LNCaP clone FGC (cell line): ENCODE results near the gene AFM.

Source experiments
- DNase-seq: peaks from one replicate; pipeline ENCODE4 v3.0.0-alpha.2; 2011; ENCODE audit warnings: low read depth
- H3K4me3 ChIP-seq: 2 replicates; pipeline ENCODE4 v1.5.1; 2011; ENCODE audit warnings: mild to moderate bottlenecking, low read depth, low read length, control low read depth
- TF ChIP-seq, protein P1 (sequence below): IDR thresholded peaks from 2 replicates; pipeline ENCODE4 v1.5.1; 2012; ENCODE audit warnings: mild to moderate bottlenecking; ENCODE audit not compliant: control insufficient read depth, insufficient read depth; ENCODE audit errors: extremely low read depth

AFM gene

DNA sequence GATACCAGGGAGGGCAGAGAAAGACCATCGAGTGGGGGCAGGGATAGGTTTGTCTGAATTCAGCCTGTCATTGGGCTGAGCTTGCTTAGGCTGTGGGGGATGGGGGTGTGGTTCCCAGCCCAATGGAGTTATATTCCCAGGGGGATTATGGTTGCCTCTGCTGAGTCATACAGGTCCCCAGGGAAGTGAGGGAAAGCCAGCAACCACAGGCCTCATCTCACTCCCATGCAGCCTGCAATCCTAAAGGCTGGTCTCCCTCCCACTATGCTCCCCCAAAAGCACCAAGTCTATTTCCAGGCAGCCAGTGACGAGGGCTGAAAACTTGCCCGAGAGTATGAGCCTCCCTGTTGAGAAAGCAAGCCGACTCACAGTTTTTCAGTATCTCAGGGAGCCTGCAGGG, 39.3 kb downstream of the AFM start:
- TF ChIP-seq, protein P1, sequence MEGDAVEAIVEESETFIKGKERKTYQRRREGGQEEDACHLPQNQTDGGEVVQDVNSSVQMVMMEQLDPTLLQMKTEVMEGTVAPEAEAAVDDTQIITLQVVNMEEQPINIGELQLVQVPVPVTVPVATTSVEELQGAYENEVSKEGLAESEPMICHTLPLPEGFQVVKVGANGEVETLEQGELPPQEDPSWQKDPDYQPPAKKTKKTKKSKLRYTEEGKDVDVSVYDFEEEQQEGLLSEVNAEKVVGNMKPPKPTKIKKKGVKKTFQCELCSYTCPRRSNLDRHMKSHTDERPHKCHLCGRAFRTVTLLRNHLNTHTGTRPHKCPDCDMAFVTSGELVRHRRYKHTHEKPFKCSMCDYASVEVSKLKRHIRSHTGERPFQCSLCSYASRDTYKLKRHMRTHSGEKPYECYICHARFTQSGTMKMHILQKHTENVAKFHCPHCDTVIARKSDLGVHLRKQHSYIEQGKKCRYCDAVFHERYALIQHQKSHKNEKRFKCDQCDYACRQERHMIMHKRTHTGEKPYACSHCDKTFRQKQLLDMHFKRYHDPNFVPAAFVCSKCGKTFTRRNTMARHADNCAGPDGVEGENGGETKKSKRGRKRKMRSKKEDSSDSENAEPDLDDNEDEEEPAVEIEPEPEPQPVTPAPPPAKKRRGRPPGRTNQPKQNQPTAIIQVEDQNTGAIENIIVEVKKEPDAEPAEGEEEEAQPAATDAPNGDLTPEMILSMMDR, result no peak
- no peak overlapping the region for H3K4me3 ChIP-seq
- DNase-seq, result no peak

DNA sequence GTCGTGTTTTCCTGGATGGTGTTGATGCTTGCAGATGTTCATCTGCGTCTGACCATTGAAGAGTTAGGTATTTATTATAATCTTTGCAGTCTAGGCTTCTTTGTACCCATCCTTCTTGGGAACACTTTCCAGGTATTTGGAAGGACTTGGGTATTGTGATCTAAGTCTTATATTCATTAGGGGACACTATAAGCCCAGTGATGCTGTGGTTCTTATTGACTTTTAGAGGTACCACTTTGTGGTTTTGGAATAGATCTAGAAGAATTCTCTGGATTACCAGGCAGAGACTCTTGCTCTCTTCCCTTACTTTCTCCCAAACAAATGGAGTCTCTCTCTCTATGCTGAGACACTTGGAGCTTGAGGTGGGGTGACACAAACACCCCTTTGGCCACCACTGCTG, 41.6 kb downstream of the AFM start:
- H3K4me3 ChIP-seq, result no peak overlapping the region
- TF ChIP-seq, protein P1, result no peak
- DNase-seq, result no peak

DNA sequence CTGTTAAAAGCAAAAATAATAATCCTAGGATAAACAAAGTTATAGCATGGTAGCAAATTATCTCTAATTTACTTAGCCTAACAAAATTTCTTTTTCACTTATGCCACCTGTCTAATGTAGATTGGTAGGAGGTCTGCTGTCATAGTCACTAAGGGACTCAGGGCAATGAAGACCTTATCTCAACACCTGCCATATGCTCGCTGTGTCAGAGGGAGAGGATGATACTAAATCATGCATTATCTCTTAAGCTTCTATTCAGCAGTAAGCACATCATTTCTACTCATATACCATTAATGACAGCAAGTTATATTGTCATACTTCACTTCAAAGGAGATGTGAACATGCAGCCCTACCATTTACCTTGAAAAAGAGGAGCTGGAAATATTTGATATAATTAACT, 44.1 kb downstream of the AFM start:
- TF ChIP-seq, protein P1, result no peak
- no peak for DNase-seq
- no peak overlapping the region for H3K4me3 ChIP-seq

DNA sequence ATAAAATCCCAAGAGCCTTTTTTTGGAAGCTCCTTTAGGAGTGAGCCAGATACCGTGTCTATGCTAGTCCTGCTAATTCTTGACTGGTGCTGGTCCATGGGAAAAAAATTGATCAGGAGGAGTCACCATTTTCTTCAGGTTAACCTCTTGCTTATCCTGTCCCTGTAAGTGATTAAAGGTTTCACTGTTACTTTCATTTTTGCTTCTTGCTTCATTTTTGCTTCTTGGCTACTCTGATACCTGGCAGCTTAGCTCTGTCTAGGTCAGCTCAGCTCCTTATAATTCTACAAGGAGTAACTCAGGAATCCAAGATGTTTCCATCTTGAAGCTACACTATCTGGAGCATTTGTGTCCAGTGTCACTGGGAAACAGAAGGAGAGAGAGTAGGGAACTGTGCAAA, 45.7 kb downstream of the AFM start:
- DNase-seq, result no peak
- H3K4me3 ChIP-seq, result no peak overlapping the region
- TF ChIP-seq, protein P1, result no peak

DNA sequence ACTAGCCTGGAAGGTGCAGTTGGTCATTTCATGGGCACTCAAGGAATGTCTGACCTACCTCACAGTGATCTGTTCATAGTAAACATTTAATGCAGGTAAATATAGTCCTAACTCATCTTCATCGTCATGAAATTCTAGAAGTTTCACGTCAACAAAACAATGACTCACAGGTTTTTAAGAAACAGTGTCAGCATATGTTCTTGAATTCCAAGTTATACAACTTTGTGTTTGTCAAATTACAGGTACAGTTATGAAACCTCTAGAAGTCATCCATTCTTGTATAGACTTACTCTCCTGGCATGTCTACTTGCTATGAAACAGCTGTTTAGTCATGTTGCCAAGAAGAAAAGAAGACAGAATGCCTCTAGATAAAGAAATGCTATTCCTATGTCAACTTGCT, 46.6 kb downstream of the AFM start:
- TF ChIP-seq, protein P1, result no peak
- no peak overlapping the region for H3K4me3 ChIP-seq
- DNase-seq, result no peak

DNA sequence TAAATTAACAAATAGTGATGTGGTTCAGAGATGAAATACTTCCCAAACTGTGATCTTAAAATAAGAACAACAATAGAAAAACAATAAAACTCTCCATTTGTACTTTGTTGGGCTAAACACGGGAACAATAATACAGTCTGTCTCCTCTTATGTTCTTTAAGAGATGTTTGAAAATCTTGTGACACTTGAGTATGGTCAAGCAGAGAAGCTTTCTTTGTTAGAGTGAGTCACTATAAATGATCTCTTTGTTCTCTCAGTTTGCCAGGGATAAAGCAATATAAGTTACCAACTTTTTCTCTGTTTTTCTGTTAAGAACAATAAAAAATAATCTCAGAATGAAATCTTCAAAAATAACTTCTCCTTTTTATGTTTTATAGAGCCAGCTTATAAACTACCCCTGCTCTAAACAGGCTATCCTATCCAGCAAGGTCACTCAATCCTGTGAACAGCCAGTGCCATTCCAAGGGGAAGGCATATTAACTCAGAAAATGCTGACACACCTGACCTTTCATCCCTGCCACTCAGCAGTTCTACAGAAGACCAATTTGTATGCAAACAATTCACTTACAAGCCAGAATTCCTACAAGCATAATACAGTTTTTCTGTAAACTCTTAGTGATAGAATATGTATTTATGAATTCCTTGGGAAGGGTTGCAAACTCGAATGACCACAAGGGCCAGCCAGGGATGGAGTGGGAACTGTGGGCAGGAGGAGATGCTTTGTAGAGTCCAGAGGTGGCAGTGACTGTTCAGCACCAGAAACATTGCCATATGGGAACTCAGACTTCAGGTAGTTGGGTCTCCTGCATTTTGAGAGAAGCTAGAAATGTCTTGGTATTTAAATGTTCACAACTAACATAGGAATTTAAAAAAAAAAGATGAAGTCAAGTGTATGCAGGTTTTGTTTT, 52.2 kb downstream of the AFM start:
- TF ChIP-seq, protein P1, result no peak
- DNase-seq, result no peak
- no peak overlapping the region for H3K4me3 ChIP-seq

DNA sequence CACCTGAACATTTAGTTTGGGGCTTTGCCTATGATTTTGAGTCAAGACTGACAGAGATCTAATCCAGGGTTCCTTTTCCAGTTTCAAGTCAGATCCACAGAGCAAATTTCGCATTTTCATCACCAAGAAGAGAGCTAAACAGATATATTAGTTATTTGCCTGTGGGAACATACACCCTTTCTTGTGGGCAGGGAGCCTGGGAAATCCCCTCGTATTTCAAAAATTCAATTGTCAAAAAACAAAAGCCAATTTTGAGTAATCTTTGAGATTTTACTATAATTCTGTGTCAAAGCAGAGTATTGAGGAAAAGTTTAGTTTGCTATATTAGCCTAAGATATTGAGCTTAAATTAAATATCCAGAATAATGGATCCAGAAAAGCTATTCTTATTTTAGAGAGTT, 56.6 kb downstream of the AFM start:
- no peak for DNase-seq
- no peak overlapping the region for H3K4me3 ChIP-seq
- TF ChIP-seq, protein P1, result no peak
